ENCODE results near the gene TEX101. TPM values are rescaled to one million over a fixed set of nuclear protein-coding genes. Genes with fewer than 3 reads are reported as not detected.

TEX101 gene
- total RNA-seq, 6 experiments from 2014 or later = not detected

- no peak overlapping the region for H3K4me3 ChIP-seq
- WGBS (ENCODE audit: insufficient coverage, low coverage, low lambda C conversion rate, missing lambda C conversion rate) = 74% methylated on average over 2 of the region's 2 CpGs
- DNase-seq (no peak), ATAC-seq (no peak)
- no peaks in the 10 kb centered on the region for H3K36me3 ChIP-seq
- H3K27ac ChIP-seq = no peak overlapping the region
- intact Hi-C loops (cut with DNase I) = no loop called here
- TF ChIP-seq POLR2A (IDR thresholded peaks at IDR 0.05) = no peak
- no peak for TF ChIP-seq CTCF (IDR thresholded peaks at IDR 0.05)
- no peaks in the 10 kb centered on the region for H3K9me3 ChIP-seq
- no peaks in the 10 kb centered on the region for H3K27me3 ChIP-seq
- no peaks in the 10 kb centered on the region for H3K4me1 ChIP-seq
Observed at GRCh38 chr19:43422000-43422688, 7.5 kb downstream of the TEX101 start.

- WGBS (ENCODE audit: insufficient coverage, low coverage, low lambda C conversion rate, missing lambda C conversion rate) = 87% methylated on average over 1 of the region's 1 CpG
Observed at GRCh38 chr19:43422689-43423066, 8.0 kb downstream of the TEX101 start.

GRCh38 chr19:43423779-43424178 is 9.1 kb downstream of the TEX101 start:
- Histone ChIP-seq H3K4me1 (no peaks in the 10 kb centered on the region), H3K27me3 (no peaks in the 10 kb centered on the region), H3K4me3 (no peak overlapping the region), H3K36me3 (no peaks in the 10 kb centered on the region), H3K9me3 (no peaks in the 10 kb centered on the region), H3K27ac (no peak overlapping the region)
- no peak for ATAC-seq
- intact Hi-C loops (cut with DNase I) = no loop called here
- no peak for DNase-seq
- 84% methylated on average over 5 of the region's 5 CpGs for whole genome bisulfite sequencing (ENCODE audit: insufficient coverage, low coverage, low lambda C conversion rate, missing lambda C conversion rate)
- TF ChIP-seq POLR2A (IDR thresholded peaks at IDR 0.05) = no peak
- no peak for TF ChIP-seq CTCF (IDR thresholded peaks at IDR 0.05)

More at GRCh38 chr19:43422689-43423066, 8.0 kb downstream of the TEX101 start:
- intact Hi-C loops (cut with DNase I) = no loop called here
- Histone ChIP-seq H3K36me3 (no peaks in the 10 kb centered on the region), H3K27ac (no peak overlapping the region), H3K4me3 (no peak overlapping the region), H3K9me3 (no peaks in the 10 kb centered on the region), H3K4me1 (no peaks in the 10 kb centered on the region), H3K27me3 (no peaks in the 10 kb centered on the region)
- TF ChIP-seq CTCF (IDR thresholded peaks at IDR 0.05) (no peak), POLR2A (IDR thresholded peaks at IDR 0.05) (no peak)
- DNase-seq (no peak), ATAC-seq (no peak)

- ATAC-seq = peak in 2 of 4 donors; percentile 14 to 28
- H3K4me1 ChIP-seq = no peaks in the 10 kb centered on the region
- 18% methylated on average over 8 of the region's 8 CpGs for WGBS (ENCODE audit: insufficient coverage, low coverage, low lambda C conversion rate, missing lambda C conversion rate)
- intact Hi-C loops (cut with DNase I) = no loop called here
- peak in 2 of 3 donors; percentile 29 to 55 for DNase-seq
- no peaks in the 10 kb centered on the region for H3K36me3 ChIP-seq
- TF ChIP-seq CTCF (IDR thresholded peaks at IDR 0.05) = peak in 3 of 4 donors; percentile 19 to 32 (median 25)
- TF ChIP-seq POLR2A (IDR thresholded peaks at IDR 0.05) = no peak
- no peak overlapping the region for H3K4me3 ChIP-seq
- no peak overlapping the region for H3K27ac ChIP-seq
- H3K9me3 ChIP-seq = no peaks in the 10 kb centered on the region
- H3K27me3 ChIP-seq = no peaks in the 10 kb centered on the region
Observed at GRCh38 chr19:43425567-43426392, 11.1 kb downstream of the TEX101 start.

All from right lobe of liver (tissue), 6 donors.